Activated naive CD4-positive, alpha-beta T cell treated with anti-CD3 and anti-CD28 coated beads for 36 hours (primary cell): ENCODE data around the gene LAMTOR5. TPM values are rescaled to one million over a fixed set of nuclear protein-coding genes. Genes with fewer than 3 reads are reported as not detected.

Experiments
- CTCF ChIA-PET: fragments of 350-600 bp; sonication (Branson Sonifier 250); formaldehyde crosslinking; loops from one replicate; lab custom pipeline; 2021; ENCODE audit warnings: antibody characterized with exemption; lab: Charles Lee
- DNase-seq: peaks from one replicate; pipeline ENCODE4 v3.0.0-alpha.2; 2020
- H3K27ac Mint-ChIP-seq: one replicate; pipeline ENCODE4 v1.8.0; 2021; ENCODE audit warnings: mild to moderate bottlenecking, mixed read lengths
- H3K27me3 Mint-ChIP-seq: one replicate; pipeline ENCODE4 v1.8.0; 2021; ENCODE audit warnings: low read depth, mixed read lengths
- H3K36me3 Mint-ChIP-seq: one replicate; pipeline ENCODE4 v1.8.0; 2021; ENCODE audit warnings: low read depth, mixed read lengths
- H3K4me1 Mint-ChIP-seq: one replicate; pipeline ENCODE4 v1.8.0; 2021; ENCODE audit warnings: low read depth, mixed read lengths
- H3K4me3 Mint-ChIP-seq: one replicate; pipeline ENCODE4 v1.8.0; 2021; ENCODE audit warnings: mild to moderate bottlenecking, moderate library complexity, mixed read lengths
- H3K9me3 Mint-ChIP-seq: one replicate; pipeline ENCODE4 v1.8.0; 2021; ENCODE audit warnings: mixed read lengths
- intact Hi-C: fragments of 100-400 bp; cut with micrococcal nuclease; formaldehyde crosslinking; loops from one replicate; pipeline ENCODE4 v1.15.1; 2023
- total RNA-seq, 2 experiments: library from RNA; stranded (reverse); gene quantifications; one replicate each; pipeline ENCODE4 v1.2.3, GENCODE V29; 2021

LAMTOR5 gene
- total RNA-seq, 2 experiments from 2014 or later: 138 to 144 TPM

DNA sequence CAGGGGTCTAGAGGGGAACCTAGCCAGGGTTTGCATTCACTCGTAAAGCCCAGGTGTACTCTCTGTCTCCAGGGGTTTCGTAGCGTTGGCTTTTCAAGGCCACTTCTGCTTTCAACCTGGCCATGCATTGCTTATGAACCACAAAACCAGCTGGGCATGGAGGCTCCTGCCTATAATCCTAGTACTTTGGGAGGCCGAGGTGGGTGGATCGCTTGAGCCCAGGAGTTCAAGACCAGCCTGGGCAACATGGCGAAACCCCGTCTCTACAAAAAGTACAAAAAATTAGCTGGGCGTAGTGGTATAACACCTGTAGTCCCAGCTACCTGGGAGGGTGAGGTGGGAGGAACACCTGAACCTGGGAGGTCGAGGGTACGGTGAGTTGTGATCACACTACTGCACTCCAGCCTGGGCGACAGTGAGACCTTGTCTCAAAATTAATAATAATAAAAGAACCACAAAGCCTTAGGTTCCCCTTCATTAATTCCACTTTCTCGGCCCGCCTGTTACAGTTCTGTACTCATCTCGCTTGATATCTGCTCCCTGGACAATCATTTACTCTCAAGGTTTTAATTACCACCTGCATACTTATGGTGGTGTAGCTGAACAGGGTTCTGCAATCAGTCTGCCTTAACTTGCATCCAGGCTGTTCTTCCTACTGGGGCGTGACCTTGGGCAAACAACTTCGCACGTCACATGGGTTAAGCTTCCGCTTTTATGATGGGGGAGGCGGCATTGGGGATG lies 22.7 kb downstream of the LAMTOR5 start:
- Mint-ChIP-seq H3K4me1 (peaks cover 19% of the 10 kb centered on the region), H3K27me3 (no peaks in the 10 kb centered on the region), H3K36me3 (peaks cover 2% of the 10 kb centered on the region), H3K4me3 (no peak overlapping the region), H3K9me3 (no peaks in the 10 kb centered on the region), H3K27ac (no peak overlapping the region)
- intact Hi-C loops: no loop called here
- DNase-seq: no peak
- CTCF ChIA-PET: no interaction called here

DNA sequence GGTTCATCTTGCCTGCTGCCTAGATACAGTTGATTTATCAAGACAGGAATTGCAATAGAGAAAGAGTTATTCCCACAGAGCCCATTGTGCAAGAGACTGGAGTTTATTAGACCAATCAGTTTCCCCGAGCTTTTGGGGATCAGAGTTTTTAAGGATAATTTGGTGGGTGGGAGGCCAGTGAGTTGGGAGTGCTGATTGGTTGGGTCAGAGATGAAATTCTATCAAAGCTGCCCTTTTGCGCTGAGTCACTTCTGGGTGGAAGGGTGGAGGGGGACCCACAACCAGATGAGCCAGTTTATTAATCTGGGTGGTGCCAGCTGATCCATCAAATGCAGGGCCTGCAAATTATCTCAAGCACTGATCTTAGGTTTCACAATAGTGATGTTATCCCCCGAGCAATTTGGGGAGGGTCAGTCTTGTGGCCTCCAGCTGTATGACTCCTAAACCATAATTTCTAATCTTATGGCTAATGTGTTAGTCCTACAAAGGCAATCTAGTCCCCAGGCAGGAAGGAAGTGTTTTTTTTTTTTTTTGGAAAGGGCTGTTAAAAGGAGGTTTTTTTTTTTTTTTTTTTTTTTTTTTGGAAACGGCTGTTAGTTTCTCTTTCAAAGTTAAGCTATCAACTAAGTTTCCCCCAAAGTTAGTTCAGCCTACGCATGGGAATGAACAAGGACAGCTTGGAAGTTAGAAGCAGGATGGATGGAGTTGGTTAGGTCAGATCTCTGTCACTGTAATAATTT lies 24.1 kb downstream of the LAMTOR5 start:
- no peaks in the 10 kb centered on the region for H3K27me3 Mint-ChIP-seq
- intact Hi-C loops: no loop called here
- peaks cover 19% of the 10 kb centered on the region for H3K4me1 Mint-ChIP-seq
- peak overlapping the region; percentile 67 for H3K27ac Mint-ChIP-seq
- CTCF ChIA-PET: interaction anchor here (1.0 to 1.6 kb wide), 2 partner anchors 30 to 63 kb away, joined by 3 to 6 read pairs; no protein-coding TSS in a partner anchor
- no peak for DNase-seq
- H3K9me3 Mint-ChIP-seq: no peaks in the 10 kb centered on the region
- H3K36me3 Mint-ChIP-seq: peaks cover 2% of the 10 kb centered on the region
- H3K4me3 Mint-ChIP-seq: peak overlapping the region; percentile 44

- H3K9me3 Mint-ChIP-seq: no peaks in the 10 kb centered on the region
- intact Hi-C loops: no loop called here
- peaks cover 7% of the 10 kb centered on the region for H3K36me3 Mint-ChIP-seq
- no peaks in the 10 kb centered on the region for H3K27me3 Mint-ChIP-seq
- H3K27ac Mint-ChIP-seq: no peak overlapping the region
- CTCF ChIA-PET: no interaction called here
- no peak overlapping the region for H3K4me3 Mint-ChIP-seq
- DNase-seq: no peak
- peaks cover 15% of the 10 kb centered on the region for H3K4me1 Mint-ChIP-seq
Measured at GRCh38 chr1:110380672-110381283, 26.7 kb downstream of the LAMTOR5 start.

- Mint-ChIP-seq H3K4me1 (peaks cover 9% of the 10 kb centered on the region), H3K4me3 (no peak overlapping the region), H3K27me3 (no peaks in the 10 kb centered on the region), H3K36me3 (peaks cover 7% of the 10 kb centered on the region), H3K27ac (no peak overlapping the region), H3K9me3 (no peaks in the 10 kb centered on the region)
- DNase-seq: no peak
- CTCF ChIA-PET: no interaction called here
- intact Hi-C loops: no loop called here
Measured at GRCh38 chr1:110375490-110375889, 32.0 kb downstream of the LAMTOR5 start.

DNA sequence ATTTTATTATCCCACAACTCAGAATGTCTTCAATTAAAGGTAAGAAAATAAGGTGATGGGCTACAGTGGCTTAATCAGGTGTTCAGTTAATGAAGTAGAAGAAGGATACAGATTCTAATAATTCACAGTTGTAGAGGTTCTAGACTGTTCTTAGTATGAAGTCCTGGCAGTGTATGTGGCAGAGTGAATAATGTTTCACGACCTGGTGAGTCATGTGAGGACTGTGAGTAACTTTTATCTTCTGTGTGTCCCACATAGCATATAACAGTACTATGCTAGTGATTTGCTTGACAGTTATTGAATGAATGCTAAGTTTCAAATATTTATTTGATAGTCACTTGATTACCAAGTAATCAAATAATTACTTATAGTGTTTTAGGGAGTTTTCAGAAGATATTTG lies 36.7 kb downstream of the LAMTOR5 start:
- peak; percentile 31 for DNase-seq
- Mint-ChIP-seq H3K4me3 (no peak overlapping the region), H3K9me3 (no peaks in the 10 kb centered on the region), H3K27me3 (no peaks in the 10 kb centered on the region), H3K36me3 (peaks cover 6% of the 10 kb centered on the region), H3K4me1 (peaks cover 16% of the 10 kb centered on the region), H3K27ac (no peak overlapping the region)
- intact Hi-C loops: loop anchor here (5.0 kb wide), 1 partner anchor 36 kb away; the partner anchor contains the start of gene LAMTOR5
- CTCF ChIA-PET: no interaction called here

DNA sequence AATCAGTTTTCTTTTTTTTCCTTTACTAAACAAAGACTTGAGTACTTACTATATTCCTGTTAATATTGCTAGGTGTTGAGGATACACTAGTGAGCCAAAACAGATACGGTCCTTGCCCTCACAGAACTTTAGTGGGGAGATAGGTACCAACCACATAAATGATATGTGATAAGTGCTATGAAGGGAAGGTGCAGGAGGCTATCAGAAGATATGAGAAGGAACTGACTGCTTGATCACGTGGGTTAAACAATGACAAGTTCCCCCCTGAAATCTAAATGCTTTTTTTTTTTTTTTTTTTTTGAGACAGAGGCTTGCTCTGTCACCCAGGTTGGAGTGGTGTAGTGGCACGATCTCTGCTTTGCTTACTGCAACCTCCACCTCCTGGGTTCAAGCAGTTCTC lies 43.3 kb downstream of the LAMTOR5 start:
- Mint-ChIP-seq H3K9me3 (no peaks in the 10 kb centered on the region), H3K4me1 (peaks cover 4% of the 10 kb centered on the region), H3K27me3 (no peaks in the 10 kb centered on the region), H3K4me3 (no peak overlapping the region), H3K27ac (no peak overlapping the region), H3K36me3 (peaks cover 24% of the 10 kb centered on the region)
- no peak for DNase-seq
- intact Hi-C loops: no loop called here
- CTCF ChIA-PET: interaction anchor here (1.1 kb wide), 1 partner anchor 132 kb away, joined by 5 read pairs; no protein-coding TSS in a partner anchor

GRCh38 chr1:110361856-110362255 lies 45.6 kb downstream of the LAMTOR5 start:
- Mint-ChIP-seq H3K4me1 (peaks cover 5% of the 10 kb centered on the region), H3K27ac (no peak overlapping the region), H3K4me3 (no peak overlapping the region), H3K36me3 (peaks cover 24% of the 10 kb centered on the region), H3K9me3 (no peaks in the 10 kb centered on the region), H3K27me3 (no peaks in the 10 kb centered on the region)
- intact Hi-C loops: no loop called here
- CTCF ChIA-PET: interaction anchor here (0.7 to 1.2 kb wide), 2 partner anchors 159 to 165 kb away, joined by 3 read pairs; no protein-coding TSS in a partner anchor
- no peak for DNase-seq

DNA sequence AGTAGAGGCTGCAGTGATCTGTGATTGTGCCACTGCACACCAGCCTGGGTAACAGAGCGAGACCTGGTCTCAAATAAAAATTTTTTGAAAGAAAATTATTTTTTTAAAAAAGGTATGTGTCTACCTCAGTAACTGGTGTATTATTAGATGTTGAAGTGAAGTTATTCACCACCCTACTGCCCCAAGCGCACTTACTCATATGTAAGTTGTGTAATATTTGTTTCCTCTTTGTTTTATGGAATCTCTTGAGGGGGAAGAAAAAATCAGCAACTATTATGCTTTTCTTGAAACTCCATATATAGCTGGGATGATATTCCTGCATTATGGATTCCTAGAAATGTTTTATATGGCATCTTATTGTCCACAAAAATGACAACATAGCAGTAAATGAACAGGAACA lies 47.1 kb downstream of the LAMTOR5 start:
- CTCF ChIA-PET: no interaction called here
- Mint-ChIP-seq H3K9me3 (no peaks in the 10 kb centered on the region), H3K4me3 (no peak overlapping the region), H3K27ac (no peak overlapping the region), H3K4me1 (peaks cover 14% of the 10 kb centered on the region), H3K27me3 (no peaks in the 10 kb centered on the region), H3K36me3 (peaks cover 30% of the 10 kb centered on the region)
- DNase-seq: no peak
- intact Hi-C loops: no loop called here

- no peak for DNase-seq
- H3K36me3 Mint-ChIP-seq: peaks cover 16% of the 10 kb centered on the region
- peaks cover 36% of the 10 kb centered on the region for H3K4me1 Mint-ChIP-seq
Measured at GRCh38 chr1:110356379-110356778, 51.1 kb downstream of the LAMTOR5 start.

GRCh38 chr1:110355321-110355720 lies 52.2 kb downstream of the LAMTOR5 start:
- no peaks in the 10 kb centered on the region for H3K27me3 Mint-ChIP-seq
- CTCF ChIA-PET: no interaction called here
- peaks cover 10% of the 10 kb centered on the region for H3K36me3 Mint-ChIP-seq
- no peak overlapping the region for H3K27ac Mint-ChIP-seq
- H3K4me1 Mint-ChIP-seq: peaks cover 40% of the 10 kb centered on the region
- no peak for DNase-seq
- no peak overlapping the region for H3K4me3 Mint-ChIP-seq
- intact Hi-C loops: loop anchor here (2.0 kb wide), 1 partner anchor 15 kb away; no protein-coding TSS in a partner anchor
- no peaks in the 10 kb centered on the region for H3K9me3 Mint-ChIP-seq

More at GRCh38 chr1:110356379-110356778, 51.1 kb downstream of the LAMTOR5 start:
- CTCF ChIA-PET: interaction anchor here (1.0 kb wide), 1 partner anchor 149 kb away, joined by 3 read pairs; no protein-coding TSS in a partner anchor
- Mint-ChIP-seq H3K27ac (no peak overlapping the region), H3K4me3 (no peak overlapping the region), H3K9me3 (no peaks in the 10 kb centered on the region), H3K27me3 (no peaks in the 10 kb centered on the region)
- intact Hi-C loops: no loop called here
